Skeletal muscle tissue (tissue), 4 donors: ENCODE data around the gene GRM4. TPM values are rescaled to one million over a fixed set of nuclear protein-coding genes. Genes with fewer than 3 reads are reported as not detected.

Source experiments
- H3K27ac ChIP-seq: one replicate; pipeline ENCODE4 v1.7.0; 2013; ENCODE audit warnings: mild to moderate bottlenecking, low read depth, low read length, inconsistent platforms
- H3K27me3 ChIP-seq, 3 donors: one replicate each; pipeline ENCODE4 v1.7.0; 2013; ENCODE audit warnings: low read length in 3 of 3; ENCODE audit not compliant: control insufficient read depth in 3 of 3, insufficient read depth in 3 of 3
- H3K36me3 ChIP-seq, 3 donors: one replicate each; pipeline ENCODE4 v1.7.0; 2013; ENCODE audit warnings: low read length in 3 of 3; ENCODE audit not compliant: control insufficient read depth in 3 of 3, insufficient read depth in 3 of 3
- H3K4me1 ChIP-seq, 3 donors: one replicate each; pipeline ENCODE4 v1.7.0; 2013; ENCODE audit warnings: low read length in 3 of 3, mild to moderate bottlenecking in 3 of 3; ENCODE audit not compliant: control insufficient read depth in 3 of 3, insufficient read depth in 3 of 3
- H3K4me3 ChIP-seq, 3 donors: one replicate each; pipeline ENCODE4 v1.7.0; 2013; ENCODE audit warnings: low read length in 3 of 3
- H3K9ac ChIP-seq, 3 donors: one replicate each; pipeline ENCODE4 v1.7.0; 2013; ENCODE audit warnings: low read length in 3 of 3, mild to moderate bottlenecking in 3 of 3, moderate library complexity in 2 of 3, low read depth in 1 of 3
- H3K9me3 ChIP-seq, 3 donors: one replicate each; pipeline ENCODE4 v1.7.0; 2013; ENCODE audit warnings: low read length in 3 of 3; ENCODE audit not compliant: control insufficient read depth in 3 of 3
- total RNA-seq: library from RNA; depleted of rRNA; stranded (reverse); fragments of >200 nt; gene quantifications from one replicate; pipeline ENCODE4 v1.2.3, GENCODE V29; 2014
- donor health status: Osteomylitis.

The GRM4 gene
- total RNA-seq, 1 donor from 2014 or later, result 1.6 TPM

DNA sequence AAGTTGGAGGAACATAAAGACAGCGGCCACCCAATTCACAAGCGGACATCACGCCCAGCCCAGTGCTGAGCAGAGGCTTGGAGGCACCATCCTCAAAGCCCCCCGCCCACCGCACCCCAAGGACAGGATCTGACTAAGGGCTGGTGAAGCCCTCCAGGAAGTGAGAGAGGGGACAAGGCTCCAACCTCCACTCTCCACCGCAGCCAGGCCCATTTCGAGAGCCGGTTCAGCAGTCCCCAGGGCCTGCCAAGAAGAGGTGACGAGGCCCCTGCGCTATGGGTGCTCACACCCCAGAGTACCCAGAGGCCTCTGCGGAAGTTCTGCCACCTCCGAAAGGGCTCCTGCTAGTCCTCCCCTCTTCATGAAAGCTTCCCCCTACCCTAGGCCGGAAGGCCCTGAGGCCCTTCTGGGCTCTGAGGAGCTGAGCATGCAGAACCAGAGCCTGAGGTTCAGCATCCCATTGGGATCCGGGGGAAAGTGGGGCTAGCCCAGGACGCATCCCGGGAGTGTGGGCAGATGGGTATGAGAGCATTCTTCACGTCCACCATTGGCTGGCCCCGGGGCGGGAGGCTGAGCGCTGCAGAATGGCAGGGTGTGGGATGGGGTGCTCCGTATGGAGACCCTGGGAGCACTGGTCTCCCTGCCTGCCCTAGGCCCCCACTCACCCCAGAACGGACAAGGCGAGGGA is 2.5 kb downstream of the GRM4 start:
- Histone ChIP-seq H3K9ac (peak overlapping the region in 2 of 3 donors; percentile 32 to 40), H3K36me3 (no peaks in the 10 kb centered on the region), H3K4me3 (peak overlapping the region in 2 of 3 donors; percentile 60 to 63), H3K4me1 (peaks cover 23 to 36% (median 34%) of the 10 kb centered on the region in 3 donors), H3K9me3 (no peaks in the 10 kb centered on the region), H3K27ac (no peak overlapping the region), H3K27me3 (peaks cover 58 to 78% (median 66%) of the 10 kb centered on the region in 3 donors)

DNA sequence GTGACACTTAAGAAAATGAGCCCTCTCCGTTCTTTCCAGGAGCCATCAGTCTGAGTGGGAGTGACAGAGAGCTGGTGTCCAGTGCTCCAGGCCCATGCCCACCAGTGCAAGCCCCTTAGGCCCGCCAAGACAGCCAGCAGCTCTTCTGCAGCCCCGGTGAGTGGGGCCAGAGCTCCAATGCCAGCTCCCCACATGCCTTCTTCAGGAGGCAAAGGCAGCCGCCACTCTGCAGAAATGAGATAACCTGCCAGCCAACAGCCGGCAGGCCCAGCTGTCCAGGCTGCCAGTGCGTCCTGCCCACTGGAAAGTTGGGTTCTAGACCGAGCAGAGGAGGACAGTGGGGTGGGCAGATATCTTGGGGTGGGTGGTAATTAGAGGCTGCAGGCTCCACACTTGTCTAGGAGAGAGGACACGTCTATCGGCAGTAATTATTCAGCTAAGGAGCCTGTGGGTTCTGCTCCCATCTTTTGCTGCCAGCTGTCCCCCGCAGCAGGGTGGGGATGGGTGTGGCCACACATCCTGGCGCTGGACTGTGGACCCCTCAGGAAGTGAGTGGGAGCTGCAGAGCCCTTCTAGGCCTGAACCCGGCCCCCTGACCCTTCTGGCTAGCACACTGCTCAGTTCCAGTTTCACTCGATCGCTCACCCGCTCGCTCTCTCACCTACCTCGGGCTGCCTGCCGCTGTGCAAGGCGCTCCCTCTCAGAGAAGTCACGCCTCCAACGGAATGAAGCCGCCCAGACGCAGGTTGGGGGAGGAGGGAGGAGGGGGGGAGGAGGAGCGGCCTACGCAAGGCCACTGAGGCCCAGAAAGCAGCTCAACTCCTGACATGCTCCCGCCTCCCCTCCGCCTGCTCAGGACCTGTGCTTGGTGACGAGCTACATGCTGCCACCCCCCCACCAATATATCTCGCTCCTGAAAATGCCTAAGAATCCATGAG is 3.6 kb downstream of the GRM4 start:
- Histone ChIP-seq H3K4me1 (peaks cover 18 to 28% (median 27%) of the 10 kb centered on the region in 3 donors), H3K27me3 (peaks cover 59 to 84% (median 71%) of the 10 kb centered on the region in 3 donors), H3K4me3 (no peak overlapping the region), H3K9ac (no peak overlapping the region), H3K36me3 (no peaks in the 10 kb centered on the region), H3K9me3 (no peaks in the 10 kb centered on the region), H3K27ac (no peak overlapping the region)

DNA sequence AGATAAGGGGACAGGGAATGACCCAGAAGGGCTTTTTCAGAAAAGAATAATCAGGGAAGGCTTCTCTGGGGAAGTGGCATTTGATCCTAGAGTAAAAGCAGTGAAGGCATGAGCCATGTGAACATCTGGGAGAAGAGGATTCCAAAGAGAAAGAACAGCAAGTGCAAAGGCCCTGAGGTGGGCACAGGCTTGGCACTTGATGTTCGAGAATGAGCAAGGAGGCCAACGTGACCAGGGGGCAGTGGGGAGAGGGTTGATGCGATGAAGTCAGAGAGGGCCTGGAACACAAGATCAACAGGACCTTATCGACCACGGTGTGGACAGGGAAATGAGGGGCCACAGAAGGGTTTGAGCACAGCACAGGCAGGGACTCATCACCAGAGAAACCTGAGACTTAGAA is 5.8 kb downstream of the GRM4 start:
- peaks cover 70 to 86% (median 84%) of the 10 kb centered on the region in 3 donors for H3K27me3 ChIP-seq
- H3K36me3 ChIP-seq, result no peaks in the 10 kb centered on the region
- no peak overlapping the region for H3K9ac ChIP-seq
- no peaks in the 10 kb centered on the region for H3K9me3 ChIP-seq
- H3K4me1 ChIP-seq, result peaks cover 14 to 19% (median 19%) of the 10 kb centered on the region in 3 donors
- no peak overlapping the region for H3K4me3 ChIP-seq
- H3K27ac ChIP-seq, result no peak overlapping the region

DNA sequence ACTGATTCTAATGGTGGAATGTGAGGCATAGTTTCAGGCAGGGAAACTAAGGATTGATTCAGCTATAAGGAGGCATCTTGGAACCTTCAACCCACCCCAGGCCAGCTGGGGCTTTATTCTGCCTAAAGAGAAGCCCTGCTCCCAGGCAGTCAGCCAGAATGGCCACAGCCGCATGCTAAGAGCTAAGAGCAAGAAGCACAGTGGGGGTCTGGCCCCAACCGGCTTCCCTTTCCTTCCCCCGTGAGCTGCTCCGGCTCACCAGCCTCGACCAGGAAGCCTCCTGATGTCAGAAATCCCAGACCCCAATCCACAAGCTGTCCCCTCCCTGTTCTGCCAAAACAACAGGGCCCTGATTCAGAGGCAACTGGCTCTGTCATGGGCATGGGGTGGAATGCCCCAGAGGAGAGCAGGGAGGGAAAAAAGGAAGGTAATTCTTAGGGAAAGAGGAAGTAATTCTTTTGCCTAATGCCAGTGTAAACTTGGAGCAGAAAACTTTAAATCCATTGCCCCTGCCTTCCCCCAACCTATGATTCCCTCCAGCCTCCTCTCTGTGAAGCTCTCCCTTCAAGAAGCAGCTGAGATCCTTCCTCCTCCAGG is 6.9 kb downstream of the GRM4 start:
- Histone ChIP-seq H3K27me3 (peaks cover 75 to 89% (median 85%) of the 10 kb centered on the region in 3 donors), H3K9ac (no peak overlapping the region), H3K27ac (no peak overlapping the region), H3K4me1 (peaks cover 4 to 12% (median 10%) of the 10 kb centered on the region in 3 donors), H3K4me3 (no peak overlapping the region), H3K36me3 (no peaks in the 10 kb centered on the region), H3K9me3 (no peaks in the 10 kb centered on the region)

DNA sequence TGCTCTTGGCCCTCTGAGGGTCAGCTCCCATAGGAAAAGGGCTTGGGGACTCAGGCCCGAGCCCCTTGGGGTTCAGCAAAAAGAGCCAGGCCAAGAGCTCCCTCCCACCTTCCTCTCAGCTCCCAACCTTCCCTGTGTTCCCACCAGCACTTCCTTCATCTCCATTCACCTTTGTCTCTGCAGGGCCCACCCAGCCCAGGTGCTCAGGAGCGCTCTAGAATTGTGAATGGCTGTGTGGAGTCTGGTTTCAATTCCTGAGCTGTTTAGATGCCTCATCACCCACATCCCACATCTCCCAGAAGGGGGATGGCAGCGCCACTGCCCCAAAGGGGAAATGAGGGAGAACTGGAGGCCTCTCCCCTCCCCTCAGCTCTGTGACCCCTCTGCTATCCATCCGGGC is 7.7 kb downstream of the GRM4 start:
- Histone ChIP-seq H3K9ac (no peak overlapping the region), H3K27me3 (peaks cover 75 to 87% (median 85%) of the 10 kb centered on the region in 3 donors), H3K9me3 (no peaks in the 10 kb centered on the region), H3K4me1 (peaks cover 0 to 4% (median 2%) of the 10 kb centered on the region in 3 donors), H3K27ac (no peak overlapping the region), H3K36me3 (no peaks in the 10 kb centered on the region), H3K4me3 (no peak overlapping the region)

DNA sequence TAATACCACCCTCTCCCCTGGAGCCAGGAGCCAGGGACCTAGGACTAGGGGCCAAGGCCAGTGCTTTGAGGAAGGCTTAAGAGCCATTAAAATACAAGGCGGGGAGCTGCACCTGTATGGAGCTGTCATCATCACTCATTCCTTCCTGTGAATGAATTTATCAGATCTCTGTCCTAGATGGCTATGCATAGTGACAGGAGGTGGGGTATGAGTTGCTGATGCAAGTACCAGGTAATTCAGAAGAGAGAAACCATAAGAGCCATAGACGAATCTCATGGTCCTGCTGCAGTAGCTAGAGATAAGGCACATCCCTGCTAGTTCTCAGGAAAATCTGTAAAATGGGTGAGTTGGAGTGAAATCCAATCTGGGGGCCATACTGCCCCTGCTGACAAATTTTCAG is 10.3 kb downstream of the GRM4 start:
- no peak overlapping the region for H3K9ac ChIP-seq
- no peak overlapping the region for H3K27ac ChIP-seq
- no peaks in the 10 kb centered on the region for H3K9me3 ChIP-seq
- peaks cover 63 to 71% (median 71%) of the 10 kb centered on the region in 3 donors for H3K27me3 ChIP-seq
- no peaks in the 10 kb centered on the region for H3K36me3 ChIP-seq
- H3K4me3 ChIP-seq, result no peak overlapping the region
- H3K4me1 ChIP-seq, result no peaks in the 10 kb centered on the region

DNA sequence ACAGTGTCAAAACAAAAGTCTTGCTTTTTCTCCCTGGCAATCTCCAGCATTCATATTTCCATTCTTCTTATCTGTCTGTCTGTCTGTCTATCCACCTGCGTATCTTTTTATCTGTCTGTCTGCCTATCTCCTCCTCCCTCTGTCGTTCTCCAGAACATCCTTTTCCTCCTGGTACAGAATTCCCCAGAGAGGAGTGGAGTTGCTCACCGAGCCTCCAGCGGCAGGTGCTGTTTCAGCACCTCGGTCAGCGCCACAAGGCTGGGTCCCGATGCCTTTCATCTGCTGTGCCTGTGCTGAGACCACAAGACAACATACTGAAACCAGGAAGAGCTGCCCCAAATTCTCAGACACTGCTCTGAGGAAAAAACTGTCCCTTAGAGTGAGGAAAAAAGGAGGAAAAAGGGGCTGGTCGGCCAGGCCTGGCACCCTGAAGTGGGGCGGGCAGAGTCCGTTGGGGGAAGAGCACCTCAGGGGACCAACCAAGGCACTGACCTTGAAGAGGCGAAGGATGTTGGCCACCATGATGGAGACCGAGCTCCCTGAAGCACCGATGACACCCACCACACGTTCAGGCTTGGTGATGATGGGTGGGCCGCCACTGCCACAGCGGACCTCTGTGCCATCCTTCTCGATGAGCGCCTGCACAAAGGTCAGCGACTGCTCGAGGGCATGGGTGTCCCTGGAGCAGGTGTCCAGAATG is 13.3 kb downstream of the GRM4 start:
- Histone ChIP-seq H3K4me1 (no peaks in the 10 kb centered on the region), H3K4me3 (no peak overlapping the region), H3K9me3 (no peaks in the 10 kb centered on the region), H3K36me3 (no peaks in the 10 kb centered on the region), H3K9ac (no peak overlapping the region), H3K27ac (no peak overlapping the region), H3K27me3 (peaks cover 40 to 48% (median 47%) of the 10 kb centered on the region in 3 donors)

DNA sequence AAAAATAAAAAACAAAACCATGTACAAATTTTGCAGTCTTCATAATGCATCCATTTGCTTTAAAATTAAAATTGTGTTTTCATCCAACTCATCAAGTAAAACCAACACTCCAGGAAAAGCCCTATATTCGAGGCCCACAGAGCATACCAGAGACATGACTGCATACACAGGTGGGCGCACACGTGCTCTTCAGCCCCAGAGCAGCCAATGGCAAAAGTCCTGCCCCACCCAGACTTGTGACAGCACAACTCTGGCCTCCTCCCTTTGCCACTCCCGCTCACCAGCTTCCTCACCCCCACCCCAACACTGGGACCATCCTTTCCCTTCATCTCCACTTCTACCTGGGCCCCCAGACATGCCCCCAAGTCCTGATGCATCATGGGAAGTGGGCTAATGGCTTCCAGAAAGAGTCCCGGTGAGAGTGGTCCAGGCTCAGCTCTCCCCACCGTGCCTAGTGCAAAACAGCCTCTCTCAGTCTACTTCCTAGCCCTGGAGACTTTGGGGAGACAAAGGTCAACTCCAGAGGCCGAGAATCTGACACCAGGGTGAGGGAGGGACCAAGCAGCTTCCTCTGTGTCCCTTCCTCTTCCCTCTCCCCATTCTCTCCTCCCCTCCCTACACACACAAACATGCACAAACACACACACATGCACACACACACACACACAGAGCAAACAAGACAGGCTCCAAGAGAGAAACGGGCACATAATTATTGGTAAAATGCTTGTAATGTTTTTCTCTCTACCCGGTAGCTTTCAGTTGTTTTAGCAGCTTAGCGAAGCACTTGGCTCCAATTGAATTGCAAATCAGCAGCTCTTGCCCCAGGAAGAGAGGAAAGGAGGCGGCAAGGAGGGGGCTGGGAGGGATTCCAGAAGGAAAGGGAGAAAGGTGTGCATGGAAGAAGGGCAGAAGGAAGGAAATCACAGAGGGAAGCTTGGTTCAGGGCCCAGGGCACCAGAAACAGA is 14.3 kb downstream of the GRM4 start:
- H3K27me3 ChIP-seq, result peaks cover 40 to 46% (median 40%) of the 10 kb centered on the region in 3 donors
- no peak overlapping the region for H3K9ac ChIP-seq
- H3K27ac ChIP-seq, result no peak overlapping the region
- H3K9me3 ChIP-seq, result no peaks in the 10 kb centered on the region
- H3K4me3 ChIP-seq, result no peak overlapping the region
- H3K36me3 ChIP-seq, result no peaks in the 10 kb centered on the region
- no peaks in the 10 kb centered on the region for H3K4me1 ChIP-seq

DNA sequence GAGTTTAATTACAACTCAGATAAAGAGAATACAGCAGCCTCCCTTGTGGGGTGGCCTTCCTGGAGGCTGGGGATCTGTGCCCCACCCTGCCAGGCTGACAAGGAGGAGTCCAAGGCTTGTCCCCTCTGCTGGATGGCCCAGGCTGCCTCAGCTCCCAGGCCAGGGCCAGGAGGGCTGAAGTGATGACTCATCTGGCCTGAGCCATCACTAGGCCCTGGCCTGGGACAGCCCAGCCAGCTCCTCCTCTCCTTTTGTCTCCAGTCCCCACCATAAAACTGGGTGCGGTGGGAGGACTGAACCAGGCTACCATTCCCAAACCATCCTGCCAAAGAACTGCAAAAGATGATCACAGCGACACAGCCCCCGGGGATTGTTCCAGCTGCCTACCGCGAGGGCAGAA is 15.0 kb downstream of the GRM4 start:
- no peaks in the 10 kb centered on the region for H3K4me1 ChIP-seq
- H3K27ac ChIP-seq, result no peak overlapping the region
- no peaks in the 10 kb centered on the region for H3K36me3 ChIP-seq
- no peaks in the 10 kb centered on the region for H3K9me3 ChIP-seq
- H3K4me3 ChIP-seq, result no peak overlapping the region
- peaks cover 37 to 44% (median 37%) of the 10 kb centered on the region in 3 donors for H3K27me3 ChIP-seq
- no peak overlapping the region for H3K9ac ChIP-seq
